Kidney epithelial cell (primary cell): ENCODE results near the gene CD28. TPM values are rescaled to one million over a fixed set of nuclear protein-coding genes. Genes with fewer than 3 reads are reported as not detected.

Experiments used
- DNase-seq: peaks from one replicate; pipeline ENCODE4 v3.0.0-alpha.2; 2010; ENCODE audit warnings: low read depth
- H3K27me3 ChIP-seq: 2 replicates; pipeline ENCODE4 v1.6.0; 2011; ENCODE audit warnings: low read length; ENCODE audit not compliant: control insufficient read depth, insufficient read depth
- H3K36me3 ChIP-seq: 2 replicates; pipeline ENCODE4 v1.5.1; 2011; ENCODE audit warnings: low read length; ENCODE audit not compliant: control insufficient read depth, insufficient read depth
- H3K4me3 ChIP-seq: 2 replicates; pipeline ENCODE4 v1.5.1; 2011; ENCODE audit warnings: low read depth, mild to moderate bottlenecking, control low read depth, low read length
- CTCF ChIP-seq: IDR thresholded peaks from 2 replicates; pipeline ENCODE4 v1.5.1; 2011; ENCODE audit warnings: mild to moderate bottlenecking, moderate library complexity, low read length, control low read depth, inconsistent platforms; ENCODE audit not compliant: insufficient read depth, poor library complexity, severe bottlenecking
- total RNA-seq: library from RNA; depleted of rRNA; stranded (reverse); fragments of >200 nt; gene quantifications from 2 replicates; pipeline ENCODE4 v1.2.3, GENCODE V29; 2015

Gene CD28
- total RNA-seq, 1 donor from 2014 or later = not detected

- no peaks in the 10 kb centered on the region for H3K27me3 ChIP-seq
- no peak overlapping the region for H3K4me3 ChIP-seq
- TF ChIP-seq CTCF = no peak
- H3K36me3 ChIP-seq = no peaks in the 10 kb centered on the region
- DNase-seq = no peak
These were observed 19.3 kb upstream of the CD28 start for GRCh38 chr2:203687165-203687564.

- Histone ChIP-seq H3K36me3 (no peaks in the 10 kb centered on the region), H3K4me3 (no peak overlapping the region), H3K27me3 (no peaks in the 10 kb centered on the region)
- no peak for DNase-seq
- no peak for TF ChIP-seq CTCF
These were observed 17.6 kb upstream of the CD28 start for GRCh38 chr2:203688798-203689197.

GRCh38 chr2:203689426-203690116 lies 16.9 kb upstream of the CD28 start:
- no peak for TF ChIP-seq CTCF
- no peaks in the 10 kb centered on the region for H3K36me3 ChIP-seq
- no peak overlapping the region for H3K4me3 ChIP-seq
- DNase-seq = no peak
- no peaks in the 10 kb centered on the region for H3K27me3 ChIP-seq

GRCh38 chr2:203690117-203690431 lies 16.4 kb upstream of the CD28 start:
- no peak for TF ChIP-seq CTCF
- Histone ChIP-seq H3K4me3 (no peak overlapping the region), H3K27me3 (no peaks in the 10 kb centered on the region), H3K36me3 (no peaks in the 10 kb centered on the region)
- no peak for DNase-seq

- Histone ChIP-seq H3K4me3 (no peak overlapping the region), H3K27me3 (no peaks in the 10 kb centered on the region), H3K36me3 (no peaks in the 10 kb centered on the region)
- DNase-seq = no peak
- TF ChIP-seq CTCF = no peak
These were observed 15.9 kb upstream of the CD28 start for GRCh38 chr2:203690441-203691047.

- Histone ChIP-seq H3K27me3 (no peaks in the 10 kb centered on the region), H3K4me3 (no peak overlapping the region), H3K36me3 (no peaks in the 10 kb centered on the region)
- no peak for DNase-seq
- no peak for TF ChIP-seq CTCF
These were observed 15.3 kb upstream of the CD28 start for GRCh38 chr2:203691149-203691548.
